Prostate gland (tissue), 2 donors: ENCODE measurements around the gene ZNF397.

Experiments
- CTCF ChIP-seq, 4 experiments: fragments of 200-600 bp in 2 of 4; fragments of 450-650 bp in 2 of 4; sonication (generic) in 2 of 4; IDR thresholded peaks; 1 replicate in 3 of 4; 2 replicates in 1 of 4; pipeline ENCODE4 v1.5.1; 2016 to 2019; ENCODE audit warnings: antibody characterized with exemption in 4 of 4, mild to moderate bottlenecking in 2 of 4, moderate library complexity in 2 of 4
- POLR2AphosphoS5 ChIP-seq: sonication (generic); formaldehyde crosslinking; IDR thresholded peaks from one replicate; pipeline ENCODE4 v1.6.1; 2017; ENCODE audit warnings: antibody characterized with exemption

DNA sequence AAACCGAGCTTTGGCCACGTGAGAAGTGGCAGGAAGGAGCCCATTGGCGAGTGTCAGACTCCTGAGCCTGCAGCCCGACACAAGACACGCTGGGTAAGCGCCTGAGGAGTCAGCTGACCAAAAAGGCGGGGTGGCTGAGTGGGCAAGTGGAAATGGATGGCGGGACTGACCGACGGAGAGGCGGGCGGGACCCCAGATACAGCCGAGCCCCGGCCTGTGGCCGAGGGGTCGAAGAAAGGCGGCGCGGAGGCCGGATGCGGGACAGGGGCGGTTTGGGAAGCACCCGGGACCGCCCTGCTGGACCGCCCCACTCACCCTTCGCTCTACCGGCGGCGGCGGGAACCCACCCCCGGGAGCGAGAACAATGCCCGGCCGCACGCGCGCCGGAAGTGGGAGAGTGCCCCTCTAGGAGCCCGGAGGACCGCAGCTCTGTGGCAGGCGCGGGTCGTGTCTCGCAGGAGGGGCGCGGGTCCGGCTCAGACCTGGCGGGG lies 26.4 kb downstream of the ZNF397 start:
- TF ChIP-seq POLR2AphosphoS5, result peak; percentile 64
- TF ChIP-seq CTCF (IDR thresholded peaks at IDR 0.05), result no peak
